Right renal pelvis (tissue), 4 donors: ENCODE measurements around the gene LARP4B. TPM values are rescaled to one million over a fixed set of nuclear protein-coding genes. Genes with fewer than 3 reads are reported as not detected.
A peak's percentile ranks its signal among the peaks of the same experiment; 100 is the strongest.

Experiments used
- DNase-seq, 4 donors: peaks; one replicate each; pipeline ENCODE4 v3.0.0-alpha.2; 2013; ENCODE audit warnings: low read depth in 4 of 4, low spot score in 3 of 4, missing footprints in 1 of 4
- polyA plus RNA-seq, 4 donors: library from polyadenylated mRNA; unstranded; fragments of 120-200 nt; gene quantifications; one replicate each; pipeline ENCODE4 v1.2.1, GENCODE V29; 2013; ENCODE audit not compliant: insufficient read length in 4 of 4

Gene LARP4B
- 10 to 100 TPM; 41.9 to 49.4 (median 43.0) TPM for polyA plus RNA-seq

- peak; percentile 91 to 93 (median 92) for DNase-seq
Measured at GRCh38 chr10:931326-932318, at the start of gene LARP4B. Gene LARP4B, minus strand, starts transcription at chr10:931705. Its CDS starts 45,984 bp downstream, at chr10:885721.

- DNase-seq: no peak
Measured at GRCh38 chr10:980468-981093, 49.1 kb upstream of the LARP4B start.

DNA sequence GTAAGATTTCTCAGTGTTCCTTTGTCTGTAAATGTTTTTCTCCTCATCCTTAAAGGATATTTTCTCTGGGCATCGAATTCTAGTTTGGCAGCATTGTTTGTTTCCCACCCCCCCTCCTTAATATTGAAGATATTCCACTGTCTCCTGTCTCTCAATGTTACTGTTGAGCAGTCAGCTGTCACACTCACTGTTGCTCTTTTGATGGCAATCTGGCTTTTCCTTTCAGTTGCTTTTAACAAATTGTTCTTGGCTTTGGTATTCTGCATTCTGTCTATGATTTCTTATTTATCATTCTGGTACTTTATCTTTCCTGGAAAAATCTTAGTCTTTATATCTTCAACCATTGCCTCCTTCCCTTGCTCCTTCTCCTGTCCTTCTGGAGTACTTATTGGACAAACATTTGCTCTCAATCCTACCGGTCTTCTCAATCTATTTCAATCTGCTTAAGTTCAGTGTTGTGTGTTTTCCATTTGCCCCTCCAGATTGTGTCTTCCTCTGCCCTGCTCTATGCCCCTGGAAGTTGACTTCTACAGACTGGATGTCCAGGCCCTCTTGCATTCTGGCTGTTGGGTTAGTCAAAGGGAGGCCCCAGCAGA is 47.4 kb upstream of the LARP4B start:
- DNase-seq: no peak

GRCh38 chr10:976316-976715 is 44.8 kb upstream of the LARP4B start:
- no peak for DNase-seq

DNA sequence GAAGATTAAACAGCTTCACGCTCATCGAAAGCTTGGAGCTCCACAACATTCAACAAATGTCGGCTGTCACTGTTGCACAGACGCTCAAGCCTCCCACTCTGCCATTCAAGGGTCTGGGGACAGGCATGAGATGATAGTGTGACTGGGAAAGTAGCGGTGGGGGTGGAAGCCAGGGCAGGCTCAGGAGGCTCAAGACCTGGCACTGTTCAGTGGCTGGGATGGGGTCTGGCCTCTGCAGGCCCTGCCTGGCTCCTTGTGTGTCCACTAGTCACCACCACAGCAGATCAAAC is 43.2 kb upstream of the LARP4B start:
- DNase-seq: no peak

DNA sequence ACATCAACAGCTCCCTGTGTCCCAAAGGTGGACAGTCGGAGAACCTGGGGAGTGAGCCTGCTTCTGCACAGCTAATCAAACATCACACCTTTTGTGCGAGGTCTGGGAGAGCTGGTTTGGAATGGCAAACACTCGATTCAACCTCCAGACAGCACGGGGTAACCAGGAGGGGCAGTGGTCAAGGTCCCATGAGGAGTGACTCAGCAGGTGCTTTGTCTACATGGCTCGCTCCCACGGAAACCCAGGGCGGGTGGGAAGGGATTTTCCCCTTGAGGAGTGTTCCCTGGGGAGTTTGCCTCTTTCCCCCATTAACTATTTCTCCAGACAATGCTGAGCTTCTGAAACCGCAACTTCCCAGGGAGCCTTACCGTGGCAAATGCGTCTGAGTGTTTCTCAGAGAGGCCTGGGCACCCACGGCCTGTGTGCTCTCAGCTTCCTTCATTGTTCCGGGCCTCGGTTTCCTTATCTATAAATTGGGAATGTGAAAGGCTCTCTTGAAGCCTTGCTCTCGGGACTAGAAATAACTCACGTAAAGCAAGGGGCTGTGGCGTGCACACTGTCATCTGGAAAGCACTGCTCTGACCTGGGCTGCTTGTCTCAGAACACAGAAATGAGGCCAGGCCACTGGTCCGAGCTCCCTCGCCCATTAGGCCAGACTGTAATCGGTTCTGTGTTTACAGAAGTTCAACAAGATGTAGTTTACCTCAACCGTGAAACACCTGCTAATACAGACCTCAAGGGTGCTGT is 42.7 kb upstream of the LARP4B start:
- DNase-seq: no peak

DNA sequence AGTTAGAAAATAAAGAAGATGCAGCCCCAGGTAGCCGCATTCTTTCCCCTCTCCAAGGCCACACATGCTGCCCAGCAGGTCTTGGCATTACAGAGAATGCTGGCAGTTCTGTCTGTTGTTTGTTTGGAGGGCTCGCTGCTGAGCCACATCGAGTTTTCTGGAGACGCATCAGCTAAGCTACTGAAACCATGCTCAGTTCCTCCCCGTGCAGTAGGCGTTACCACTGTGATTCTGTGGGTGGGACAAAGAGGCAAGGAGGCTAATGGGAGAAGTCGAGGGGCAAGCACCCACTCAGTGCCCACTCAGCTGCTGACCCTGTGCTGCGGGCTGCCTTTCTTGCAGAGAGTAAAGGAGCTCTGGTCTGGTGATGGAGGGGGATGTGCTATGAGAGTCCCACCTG is 41.3 kb upstream of the LARP4B start:
- no peak for DNase-seq

DNA sequence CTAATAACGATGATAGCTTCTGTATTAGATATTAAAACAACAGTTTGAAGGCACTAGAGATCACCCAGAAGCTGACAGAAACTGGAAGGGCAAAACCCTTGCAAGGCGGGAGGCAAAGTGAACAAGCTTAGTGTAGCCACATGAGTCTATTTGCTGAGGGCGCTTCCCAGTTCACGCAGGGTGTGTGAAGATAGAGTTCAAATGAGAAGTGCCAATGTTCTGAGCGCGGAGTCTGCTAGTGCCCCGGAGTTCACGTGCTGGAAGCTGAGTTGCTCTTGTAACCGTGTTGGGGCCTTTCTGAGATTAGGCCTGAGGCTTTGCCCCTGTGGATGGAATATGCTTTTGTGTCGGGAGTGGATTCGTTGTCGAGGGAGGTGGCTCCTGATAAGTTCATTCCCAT is 40.1 kb upstream of the LARP4B start:
- DNase-seq: no peak

DNA sequence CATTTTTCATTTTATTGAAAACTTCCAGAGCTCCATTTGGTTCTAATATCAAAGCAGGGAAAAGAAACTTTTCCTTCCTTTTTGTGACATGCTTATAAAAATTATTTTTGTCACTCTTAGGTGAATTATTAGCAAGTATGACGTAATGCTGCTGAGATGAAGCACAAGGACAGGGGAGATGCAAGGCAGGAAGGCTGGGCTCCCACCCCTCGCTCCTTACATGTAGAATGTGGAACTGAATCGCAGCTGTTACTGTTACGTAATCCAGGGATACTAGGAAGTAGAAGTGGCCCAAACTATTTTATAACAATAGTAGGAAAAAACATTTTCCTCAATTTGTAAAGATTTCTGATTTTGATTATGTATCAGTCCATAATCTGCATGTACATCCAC is 39.6 kb upstream of the LARP4B start:
- DNase-seq: no peak

DNA sequence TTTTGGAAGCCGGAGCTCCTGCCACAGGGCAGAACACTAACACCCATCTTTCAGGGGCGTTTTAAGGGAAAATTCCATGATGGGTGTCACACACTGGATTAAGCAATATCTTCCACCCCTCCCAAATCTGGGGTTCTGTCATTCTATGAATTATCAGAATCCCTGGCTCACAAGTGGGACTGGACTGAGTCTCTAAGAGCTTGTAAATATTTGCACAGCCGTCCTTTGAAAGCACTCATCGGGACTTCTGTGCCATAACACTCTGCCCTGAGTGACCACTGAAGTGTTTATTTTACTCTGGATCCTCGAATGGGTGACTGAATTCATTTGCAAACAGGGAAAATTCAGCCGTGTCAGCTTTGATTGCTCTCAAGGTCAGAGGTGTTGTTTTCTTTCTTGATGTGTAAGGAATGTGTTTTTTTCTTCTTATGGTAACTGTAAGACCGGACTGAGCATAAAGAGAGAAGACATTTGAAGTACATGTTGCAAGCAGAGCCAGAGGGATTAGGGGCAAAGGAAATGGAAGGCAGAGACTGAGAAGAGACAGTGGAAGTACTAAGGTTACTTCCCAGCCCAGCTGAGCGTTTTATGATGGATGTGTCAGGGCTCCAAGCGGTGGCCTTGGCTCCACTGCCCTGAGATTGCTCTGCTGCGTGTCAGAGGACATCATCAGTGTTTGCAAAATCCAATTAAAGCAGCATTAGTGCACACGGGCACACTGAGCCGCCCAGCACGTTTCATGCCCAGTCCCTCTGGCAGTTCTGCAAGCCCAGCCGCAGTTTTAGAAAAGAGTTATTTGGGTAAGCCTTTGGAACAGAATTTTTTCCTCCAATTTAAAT is 39.0 kb upstream of the LARP4B start:
- DNase-seq: no peak

GRCh38 chr10:969473-970150 is 38.1 kb upstream of the LARP4B start:
- DNase-seq: no peak

DNA sequence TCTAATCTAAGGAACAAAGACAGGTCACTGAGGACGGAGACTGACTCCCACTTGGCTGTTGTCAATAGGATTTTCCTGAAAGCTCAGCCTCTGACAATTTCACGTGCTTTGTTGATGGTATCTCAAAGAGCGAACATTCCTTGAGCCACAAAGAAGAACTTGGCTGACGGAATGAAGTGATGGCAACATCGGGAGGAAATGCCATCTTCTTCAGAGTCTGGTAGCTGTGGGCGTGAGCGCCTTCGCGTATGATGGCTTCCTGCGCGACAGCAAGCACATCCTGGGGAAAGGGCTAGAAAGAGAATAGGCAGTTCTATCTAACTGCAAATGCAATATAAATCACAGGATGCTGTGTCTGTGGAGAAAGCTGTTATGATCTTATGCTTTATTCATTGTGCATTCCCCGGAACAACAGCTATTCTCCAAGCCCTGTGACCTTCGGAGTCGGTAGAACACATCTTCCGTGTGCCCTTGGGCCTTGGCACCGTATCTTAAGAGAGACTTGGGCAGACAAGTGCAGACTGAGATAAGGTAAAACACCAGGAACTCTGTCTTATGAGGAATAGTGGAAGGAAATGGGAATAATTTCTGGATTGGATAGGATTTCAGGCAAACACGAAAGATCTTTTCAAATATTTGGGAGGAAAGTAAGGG is 37.2 kb upstream of the LARP4B start:
- DNase-seq: no peak

- DNase-seq: no peak
Measured at GRCh38 chr10:966466-967235, 35.1 kb upstream of the LARP4B start.

DNA sequence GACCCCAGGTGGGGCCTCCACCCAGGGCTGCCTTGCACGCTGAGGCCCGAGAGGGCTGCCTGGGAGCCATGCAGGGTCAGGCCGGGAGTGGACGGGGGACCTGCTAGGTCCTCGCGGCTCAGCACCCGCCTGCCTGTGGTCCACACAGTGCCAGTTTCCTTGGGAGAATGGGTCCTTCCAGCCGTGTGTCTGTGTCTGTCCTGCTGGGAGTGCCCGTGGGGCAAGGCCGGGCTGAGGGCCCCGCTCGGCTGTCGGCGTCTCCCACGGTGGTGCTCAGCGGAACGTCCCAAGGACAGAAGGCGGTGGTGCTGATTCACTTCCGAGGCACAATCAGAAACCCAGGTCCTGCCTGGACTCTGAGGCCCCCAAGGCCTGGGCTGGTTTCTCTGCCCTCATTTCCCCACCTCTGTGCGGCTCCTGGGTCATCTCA is 33.5 kb upstream of the LARP4B start:
- no peak for DNase-seq

- DNase-seq: no peak
Measured at GRCh38 chr10:964321-964987, 32.9 kb upstream of the LARP4B start.

- no peak for DNase-seq
Measured at GRCh38 chr10:963655-964054, 32.1 kb upstream of the LARP4B start.

DNA sequence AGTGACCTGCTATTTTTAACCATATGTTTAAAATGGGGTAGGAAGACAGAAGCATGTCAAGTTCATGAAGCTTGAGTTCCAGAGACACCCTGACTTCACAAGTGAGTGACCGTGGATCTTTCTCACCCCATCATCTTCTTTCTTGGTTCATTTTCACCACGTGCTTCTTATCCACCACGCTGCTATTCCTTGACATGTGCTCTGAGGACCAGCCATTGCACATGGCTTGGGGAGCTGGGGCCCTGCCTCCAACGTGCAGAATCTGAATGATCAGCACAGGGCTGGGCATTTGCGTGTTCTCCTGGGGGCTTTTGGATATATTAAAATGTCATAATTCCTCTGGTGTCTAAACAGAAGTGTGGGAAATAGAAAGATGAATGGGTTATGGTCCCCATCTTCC is 31.7 kb upstream of the LARP4B start:
- DNase-seq: no peak

- no peak for DNase-seq
Measured at GRCh38 chr10:962342-962741, 30.8 kb upstream of the LARP4B start.
